ENCODE measurements around the gene PTPN4. TPM values are rescaled to one million over a fixed set of nuclear protein-coding genes. Genes with fewer than 3 reads are reported as not detected.

The PTPN4 gene
- total and polyA plus RNA-seq, 9 of the 15 experiments (the other 6 are each of a cell fraction or from before 2014, with no cell fraction given), result 5.0 to 32.8 (median 27.3) TPM

GRCh38 chr2:119897736-119898395 lies 138.1 kb downstream of the PTPN4 start (continued):
- no peak for TF ChIP-seq GATAD2B (IDR thresholded peaks at IDR 0.05; ENCODE audit: borderline replicate concordance)
- TF ChIP-seq RBM15 (IDR thresholded peaks at IDR 0.05; ENCODE audit: insufficient read depth, low read length), result no peak

GRCh38 chr2:119901013-119901412 lies 141.3 kb downstream of the PTPN4 start:
- intact Hi-C loops (cut with micrococcal nuclease) (no loop called here), in situ Hi-C loops (cut with MboI) (no loop called here)
- no peak for FAIRE-seq

More at GRCh38 chr2:119901013-119901412, 141.3 kb downstream of the PTPN4 start:
- ChIA-PET CTCF (ENCODE audit: low intra/inter-chr PET ratio) (no interaction called here), POLR2A (no interaction called here)
- Histone ChIP-seq H3K27ac (ENCODE audit: extremely low read depth, low read depth, low read length) (no peak overlapping the region), H3K9me3 (replicated peaks; ENCODE audit: control insufficient read depth, insufficient read depth, low read depth, low read length) (no peaks in the 10 kb centered on the region; the same call in none of the 2 replicates), H3K9me1 (ENCODE audit: control insufficient read depth, insufficient read depth, low read length) (no peaks in the 10 kb centered on the region), H3K9ac (ENCODE audit: insufficient read depth in 1 of 2, low read depth in 2 of 2, low read length in 2 of 2) (no peak overlapping the region), H3K4me2 (ENCODE audit: insufficient read depth, low read length) (no peak overlapping the region), H3K27me3 (ENCODE audit: control insufficient read depth in 2 of 2, insufficient read depth in 2 of 2, low read length in 2 of 2) (no peaks in the 10 kb centered on the region), H4K20me1 (replicated peaks; ENCODE audit: control insufficient read depth, insufficient read depth, low read length) (no peaks in the 10 kb centered on the region), H3K36me3 (ENCODE audit: control insufficient read depth, insufficient read depth, low read length) (peaks cover 20% of the 10 kb centered on the region), H3K4me1 (replicated peaks in 1 of 2; ENCODE audit: control insufficient read depth in 2 of 2, insufficient read depth in 2 of 2, low read length in 2 of 2) (no peaks in the 10 kb centered on the region), H2AFZ (ENCODE audit: low read depth, low read length) (no peak overlapping the region), H3K4me3 (no peak overlapping the region), H3K79me2 (ENCODE audit: control insufficient read depth, insufficient read depth, low read length) (no peaks in the 10 kb centered on the region)
- no peak for DNase-seq (ENCODE audit: extremely low read depth in 1 of 4, low spot score in 3 of 4)
- no TSS peak for BruUV-seq (replicated peaks)
- TF ChIP-seq FOXK2 (conservative IDR thresholded peaks at IDR 0.05 in 1 of 2, IDR thresholded peaks at IDR 0.05 in 1 of 2; ENCODE audit: low read depth in 2 of 2) (no peak), MAFK (IDR thresholded peaks at IDR 0.05; ENCODE audit: low read length) (no peak), UBTF (IDR thresholded peaks at IDR 0.05; ENCODE audit: borderline replicate concordance in 1 of 2, low read depth in 2 of 2, low read length in 2 of 2) (no peak), ZBTB17 (CRISPR knock-in tag; IDR thresholded peaks at IDR 0.05) (no peak)
- ATAC-seq, result no peak
- WGBS (ENCODE audit: insufficient coverage, low coverage, missing lambda C conversion rate), result 94% methylated on average over 2 of the region's 2 CpGs

All from K562 (cell line).